Measurements from ENCODE around the gene PRPF38B.

- no peak for TF ChIP-seq CTCF (conservative IDR thresholded peaks at IDR 0.05; ENCODE audit: low read depth, low read length)
- no peak for TF ChIP-seq SMC3 (IDR thresholded peaks at IDR 0.05; ENCODE audit: low read depth, low read length)
- TF ChIP-seq POLR2A (IDR thresholded peaks at IDR 0.05; ENCODE audit: low read depth, low read length) = no peak
- TF ChIP-seq CEBPB (IDR thresholded peaks at IDR 0.05; ENCODE audit: low read depth, low read length) = no peak
- no peak for TF ChIP-seq MXI1 (IDR thresholded peaks at IDR 0.05; ENCODE audit: borderline replicate concordance, low read depth, low read length)
Measured at GRCh38 chr1:108734171-108734865, 42.2 kb downstream of the PRPF38B start.

Data from IMR-90 (cell line).